A673 (cell line): ENCODE data around the gene KIRREL3. TPM values are rescaled to one million over a fixed set of nuclear protein-coding genes. Genes with fewer than 3 reads are reported as not detected.

Experiments
- BruUV-seq: library from RNA; stranded (reverse); fragments of 400-500 nt; replicated peaks from 2 replicates; lab custom pipeline; 2021; lab: Mats Ljungman, UMichigan
- CTCF ChIA-PET: fragments of 300-600 bp; sonication (Branson Sonifier 250); formaldehyde crosslinking; loops from one replicate; lab custom pipeline; 2022; ENCODE audit warnings: antibody characterized with exemption; lab: Charles Lee
- POLR2A ChIA-PET: fragments of 300-600 bp; sonication (Branson Sonifier 250); formaldehyde crosslinking; loops from one replicate; lab custom pipeline; 2022; ENCODE audit warnings: antibody characterized with exemption; ENCODE audit not compliant: low non-redundant PET; lab: Charles Lee
- DNase-seq: peaks from one replicate; pipeline ENCODE4 v3.0.0-alpha.2; 2015; ENCODE audit warnings: low spot score
- H3K27ac ChIP-seq: fragments of 200-600 bp; sonication (generic); 2 replicates; pipeline ENCODE4 v1.5.1; 2016; ENCODE audit warnings: mixed run types, low read depth, mild to moderate bottlenecking, mixed read lengths, antibody characterized with exemption, low read length; ENCODE audit not compliant: poor library complexity, severe bottlenecking
- H3K27me3 ChIP-seq: fragments of 200-600 bp; sonication (generic); replicated peaks from 2 replicates; pipeline ENCODE4 v1.6.1; 2017; ENCODE audit warnings: mixed run types, low read depth, mild to moderate bottlenecking, mixed read lengths, antibody characterized with exemption, low read length; ENCODE audit not compliant: insufficient read depth, poor library complexity
- H3K36me3 ChIP-seq: fragments of 200-600 bp; sonication (generic); 2 replicates; pipeline ENCODE4 v1.6.1; 2016; ENCODE audit warnings: mixed run types, mild to moderate bottlenecking, mixed read lengths, antibody characterized with exemption, low read length; ENCODE audit not compliant: insufficient read depth, poor library complexity, severe bottlenecking
- H3K4me1 ChIP-seq: fragments of 200-600 bp; sonication (generic); 2 replicates; pipeline ENCODE4 v1.6.1; 2017; ENCODE audit warnings: mixed run types, mild to moderate bottlenecking, mixed read lengths, antibody characterized with exemption, low read length; ENCODE audit not compliant: insufficient read depth, poor library complexity, severe bottlenecking
- H3K4me3 ChIP-seq: fragments of 200-600 bp; sonication (generic); 2 replicates; pipeline ENCODE4 v1.5.1; 2016; ENCODE audit warnings: low read depth, mixed run types, mild to moderate bottlenecking, mixed read lengths, low read length; ENCODE audit not compliant: poor library complexity, severe bottlenecking
- H3K9me3 ChIP-seq: fragments of 200-600 bp; sonication (generic); 2 replicates; pipeline ENCODE4 v1.6.1; 2016; ENCODE audit warnings: mixed run types, low read depth, mild to moderate bottlenecking, mixed read lengths, antibody characterized with exemption, low read length; ENCODE audit not compliant: poor library complexity, severe bottlenecking
- EZH2 ChIP-seq: fragments of 200-600 bp; sonication (generic); IDR thresholded peaks from 2 replicates; pipeline ENCODE4 v1.6.1; 2017; ENCODE audit warnings: borderline replicate concordance, low read depth, mild to moderate bottlenecking, mixed read lengths, antibody characterized with exemption, low read length; ENCODE audit not compliant: poor library complexity, severe bottlenecking
- intact Hi-C: fragments of 100-400 bp; cut with micrococcal nuclease; formaldehyde crosslinking; loops from one replicate; pipeline ENCODE4 v1.10.0; 2022; ENCODE audit not compliant: unreplicated experiment
- total RNA-seq: library from RNA; stranded (reverse); gene quantifications from 2 replicates; pipeline ENCODE4 v1.2.3, GENCODE V29; 2021
- TF ChIP-seq, protein P1 (sequence below): fragments of 300-800, 200-600 bp; sonication (generic); conservative IDR thresholded peaks from 2 replicates; pipeline ENCODE4 v1.5.1; 2017; ENCODE audit warnings: low read depth, mild to moderate bottlenecking, antibody characterized with exemption, low read length, moderate library complexity, mixed read lengths

KIRREL3 gene
- total RNA-seq, 1 experiment from 2014 or later: not detected

DNA sequence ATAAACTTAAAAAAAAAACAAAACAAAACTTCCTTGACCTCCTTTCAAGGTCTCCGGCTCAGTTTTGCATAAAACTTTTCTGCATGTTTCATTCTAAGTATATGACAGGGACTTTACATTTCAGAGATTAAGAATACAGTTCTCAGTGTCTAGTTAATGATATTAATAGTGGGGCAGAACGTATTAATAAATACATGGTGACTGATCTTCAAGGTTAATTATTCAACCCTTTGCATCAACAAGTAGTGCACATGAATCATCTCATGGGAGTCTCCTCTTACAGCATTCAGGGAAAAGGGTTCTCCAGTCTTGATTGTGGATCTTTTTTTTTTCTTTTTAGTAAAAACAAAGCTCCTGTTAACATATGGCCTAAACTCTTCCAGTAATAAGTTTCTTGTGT lies 146.8 kb downstream of the KIRREL3 start:
- Histone ChIP-seq H3K27me3 (no peaks in the 10 kb centered on the region), H3K27ac (no peak overlapping the region), H3K9me3 (no peaks in the 10 kb centered on the region), H3K4me3 (no peak overlapping the region), H3K36me3 (no peaks in the 10 kb centered on the region), H3K4me1 (no peaks in the 10 kb centered on the region)
- TF ChIP-seq, protein P1, sequence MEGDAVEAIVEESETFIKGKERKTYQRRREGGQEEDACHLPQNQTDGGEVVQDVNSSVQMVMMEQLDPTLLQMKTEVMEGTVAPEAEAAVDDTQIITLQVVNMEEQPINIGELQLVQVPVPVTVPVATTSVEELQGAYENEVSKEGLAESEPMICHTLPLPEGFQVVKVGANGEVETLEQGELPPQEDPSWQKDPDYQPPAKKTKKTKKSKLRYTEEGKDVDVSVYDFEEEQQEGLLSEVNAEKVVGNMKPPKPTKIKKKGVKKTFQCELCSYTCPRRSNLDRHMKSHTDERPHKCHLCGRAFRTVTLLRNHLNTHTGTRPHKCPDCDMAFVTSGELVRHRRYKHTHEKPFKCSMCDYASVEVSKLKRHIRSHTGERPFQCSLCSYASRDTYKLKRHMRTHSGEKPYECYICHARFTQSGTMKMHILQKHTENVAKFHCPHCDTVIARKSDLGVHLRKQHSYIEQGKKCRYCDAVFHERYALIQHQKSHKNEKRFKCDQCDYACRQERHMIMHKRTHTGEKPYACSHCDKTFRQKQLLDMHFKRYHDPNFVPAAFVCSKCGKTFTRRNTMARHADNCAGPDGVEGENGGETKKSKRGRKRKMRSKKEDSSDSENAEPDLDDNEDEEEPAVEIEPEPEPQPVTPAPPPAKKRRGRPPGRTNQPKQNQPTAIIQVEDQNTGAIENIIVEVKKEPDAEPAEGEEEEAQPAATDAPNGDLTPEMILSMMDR: no peak
- no peak for TF ChIP-seq EZH2
- CTCF ChIA-PET: no interaction called here
- intact Hi-C loops: no loop called here
- POLR2A ChIA-PET: no interaction called here
- BruUV-seq: no TSS peak
- DNase-seq: no peak

DNA sequence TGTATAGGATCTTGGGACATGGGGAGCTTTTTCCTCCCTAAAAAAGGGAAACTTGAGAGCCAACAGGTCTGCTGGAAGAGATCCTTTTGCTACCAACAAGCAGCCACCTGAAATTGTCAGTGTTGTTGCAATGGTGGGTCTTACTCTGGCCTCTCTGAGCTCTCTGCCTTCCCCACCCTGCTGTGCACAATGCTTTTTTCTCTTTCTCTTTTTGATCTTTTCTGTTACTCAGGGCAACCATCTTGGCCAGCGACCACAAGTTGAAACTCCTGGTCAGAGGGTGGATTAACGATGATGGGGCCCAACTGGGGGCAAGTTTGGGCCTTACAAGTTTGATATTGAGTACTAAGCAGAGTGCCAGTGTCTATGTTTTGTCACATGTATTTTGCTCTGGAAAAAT lies 155.8 kb downstream of the KIRREL3 start:
- no peaks in the 10 kb centered on the region for H3K4me1 ChIP-seq
- no peak for DNase-seq
- H3K27me3 ChIP-seq: peaks cover 13% of the 10 kb centered on the region
- ChIA-PET CTCF (no interaction called here), POLR2A (no interaction called here)
- no TSS peak for BruUV-seq
- H3K27ac ChIP-seq: no peak overlapping the region
- TF ChIP-seq, protein P1: no peak
- no peak for TF ChIP-seq EZH2
- no peak overlapping the region for H3K4me3 ChIP-seq
- H3K36me3 ChIP-seq: no peaks in the 10 kb centered on the region
- intact Hi-C loops: no loop called here
- no peaks in the 10 kb centered on the region for H3K9me3 ChIP-seq

DNA sequence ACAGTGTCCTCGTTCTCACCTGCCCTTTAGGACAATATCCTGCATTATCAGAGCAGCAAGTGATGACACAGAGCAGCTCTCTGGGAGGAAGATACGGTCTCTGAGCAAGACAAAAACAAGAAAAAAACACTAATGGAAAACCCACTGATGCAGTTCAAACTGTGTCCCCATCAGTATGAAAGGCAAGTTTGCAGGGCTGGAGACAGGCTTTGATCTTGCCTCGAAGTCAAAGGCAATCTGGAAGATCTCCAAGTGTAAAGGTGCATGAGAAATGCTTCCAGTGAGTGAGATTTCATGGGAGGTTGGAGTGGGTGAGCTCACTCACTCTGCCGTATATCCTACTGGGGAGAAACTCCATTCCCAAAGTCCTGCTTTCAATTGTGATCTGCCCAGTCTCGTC lies 157.5 kb downstream of the KIRREL3 start:
- Histone ChIP-seq H3K4me1 (no peaks in the 10 kb centered on the region), H3K9me3 (no peaks in the 10 kb centered on the region), H3K4me3 (no peak overlapping the region), H3K27me3 (peaks cover 28% of the 10 kb centered on the region), H3K36me3 (no peaks in the 10 kb centered on the region), H3K27ac (no peak overlapping the region)
- no TSS peak for BruUV-seq
- ChIA-PET POLR2A (no interaction called here), CTCF (no interaction called here)
- no peak for TF ChIP-seq EZH2
- no peak for DNase-seq
- intact Hi-C loops: no loop called here

DNA sequence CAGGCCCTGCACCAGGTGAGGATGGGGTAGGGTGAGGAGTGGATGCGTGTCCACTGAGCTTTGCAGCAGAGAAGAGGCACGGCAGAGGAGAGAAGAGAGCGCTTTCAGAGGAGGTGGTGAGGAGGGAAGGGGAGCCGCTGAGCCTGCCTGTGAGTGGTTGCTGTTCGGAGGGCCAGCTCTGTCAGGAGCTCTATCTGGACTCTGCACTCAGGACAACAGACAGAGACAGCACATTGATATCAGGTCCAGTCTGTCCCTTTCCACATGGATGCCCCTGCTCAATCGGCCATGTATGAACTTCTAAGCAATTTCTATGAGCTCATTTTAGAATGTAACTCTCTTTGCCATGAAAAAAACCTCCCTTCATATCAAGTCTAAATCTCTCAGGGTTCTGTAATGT lies 158.6 kb downstream of the KIRREL3 start:
- ChIA-PET CTCF (no interaction called here), POLR2A (no interaction called here)
- Histone ChIP-seq H3K27me3 (peaks cover 37% of the 10 kb centered on the region), H3K4me3 (no peak overlapping the region), H3K36me3 (no peaks in the 10 kb centered on the region), H3K27ac (no peak overlapping the region), H3K9me3 (no peaks in the 10 kb centered on the region), H3K4me1 (no peaks in the 10 kb centered on the region)
- DNase-seq: no peak
- BruUV-seq: no TSS peak
- TF ChIP-seq, protein P1: no peak
- TF ChIP-seq EZH2: no peak
- intact Hi-C loops: no loop called here
